Measurements from ENCODE around the gene RAD54L. TPM values are rescaled to one million over a fixed set of nuclear protein-coding genes. Genes with fewer than 3 reads are reported as not detected.
"Not testable (repeated sequence)": the region's sequence is repeated elsewhere in the genome, so short reads cannot be mapped to it uniquely, and the experiment has no call there.

Gene RAD54L
- polyA plus RNA-seq, 4 donors, result 10.8 to 16.3 (median 13.4) TPM

DNA sequence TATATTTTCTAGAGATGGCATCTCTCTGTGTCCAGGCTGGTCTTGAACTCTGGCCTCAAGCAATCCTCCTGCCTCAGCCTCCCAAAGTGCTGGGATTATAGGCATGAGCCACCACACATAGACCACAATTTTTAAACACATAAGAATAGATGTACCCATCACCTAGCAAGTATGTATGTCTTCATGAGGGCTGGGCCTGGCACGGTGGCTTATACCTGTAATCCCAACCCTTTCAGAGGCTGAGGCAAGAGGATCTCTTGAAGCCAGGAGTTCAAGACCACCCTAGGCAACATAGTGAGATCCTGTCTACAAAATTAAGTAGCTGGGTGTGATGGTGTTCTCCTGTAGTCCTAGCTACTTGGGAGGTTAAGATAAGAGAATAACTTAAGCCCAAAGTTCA, 69.8 kb downstream of the RAD54L start:
- no peak for DNase-seq (ENCODE audit: low read depth in 4 of 4, low spot score in 2 of 4)

DNA sequence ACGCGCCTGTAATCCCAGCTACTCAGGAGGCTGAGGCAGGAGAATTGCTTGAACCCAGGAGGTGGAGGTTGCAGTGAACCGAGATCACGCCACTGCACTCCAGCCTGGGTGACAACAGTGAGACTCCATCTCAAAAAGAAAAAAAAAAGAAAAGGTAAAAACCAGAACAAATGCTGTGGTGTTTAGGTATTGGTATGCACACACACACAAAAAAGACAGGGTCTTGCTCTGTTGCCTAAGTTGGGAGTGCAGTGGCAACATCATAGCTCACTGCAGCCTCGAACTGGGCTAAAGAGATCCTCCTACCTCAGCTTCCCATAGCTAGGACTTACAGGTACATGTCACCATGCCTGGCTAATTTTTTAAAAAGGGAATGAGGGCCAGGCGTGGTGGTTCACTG, 71.7 kb downstream of the RAD54L start:
- DNase-seq (ENCODE audit: low read depth in 4 of 4, low spot score in 2 of 4), result not testable (repeated sequence)

DNA sequence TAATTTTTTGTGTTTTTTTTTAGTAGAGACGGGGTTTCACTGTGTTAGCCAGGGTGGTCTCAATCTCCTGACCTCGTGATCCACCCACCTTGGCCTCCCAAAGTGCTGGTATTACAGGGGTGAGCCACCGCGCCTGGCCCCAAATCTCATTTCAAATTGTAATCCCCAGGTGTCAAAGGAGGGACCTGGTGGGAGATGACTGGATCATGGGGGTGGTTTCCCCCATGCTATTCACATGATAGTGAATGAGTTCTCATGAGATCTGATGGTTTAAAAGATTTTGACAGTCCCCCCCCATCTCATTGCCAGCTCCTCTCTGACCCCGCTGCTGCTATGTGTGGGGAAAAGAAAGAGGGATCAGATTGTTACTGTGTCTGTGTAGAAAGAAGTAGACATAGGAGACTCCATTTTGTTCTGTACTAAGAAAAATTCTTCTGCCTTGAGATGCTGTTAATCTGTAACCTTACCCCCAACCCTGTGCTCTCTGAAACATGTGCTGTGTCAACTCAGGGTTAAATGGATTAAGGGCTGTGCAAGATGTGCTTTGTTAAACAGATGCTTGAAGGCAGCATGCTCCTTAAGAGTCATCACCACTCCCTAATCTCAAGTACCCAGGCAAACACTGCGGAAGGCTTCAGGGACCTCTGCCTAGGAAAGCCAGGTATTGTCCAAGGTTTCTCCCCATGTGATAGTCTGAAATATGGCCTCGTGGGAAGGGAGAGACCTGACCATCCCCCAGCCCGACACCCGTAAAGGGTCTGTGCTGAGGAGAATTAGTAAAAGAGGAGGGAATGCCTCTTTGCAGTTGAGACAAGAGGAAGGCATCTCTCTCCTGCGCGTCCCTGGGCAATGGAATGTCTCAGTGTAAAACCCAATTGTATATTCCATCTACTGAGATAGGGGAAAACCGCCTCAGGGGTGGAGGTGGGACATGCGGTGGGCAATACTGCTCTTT, 72.7 kb downstream of the RAD54L start:
- DNase-seq (ENCODE audit: low read depth in 4 of 4, low spot score in 2 of 4), result not testable (repeated sequence)

DNA sequence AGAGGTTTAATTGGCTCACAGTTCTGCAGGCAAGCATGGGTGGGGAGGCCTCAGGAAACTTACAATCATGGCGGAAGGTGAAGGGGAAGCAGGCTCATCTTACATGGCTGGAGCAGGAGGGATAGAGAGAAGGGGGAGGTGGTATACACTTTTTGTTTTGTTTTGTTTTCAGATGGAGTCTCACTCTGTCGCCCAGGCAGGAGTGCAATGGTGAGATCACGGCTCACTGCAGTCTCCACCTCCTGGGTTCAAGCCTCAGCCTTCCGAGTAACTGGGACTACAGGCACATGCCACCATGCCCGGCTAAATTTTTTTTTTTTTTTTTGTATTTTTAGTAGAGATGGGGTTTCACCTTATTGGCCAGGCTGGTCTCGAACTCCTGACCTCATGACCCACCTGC, 74.6 kb downstream of the RAD54L start:
- not testable (repeated sequence) for DNase-seq (ENCODE audit: low read depth in 4 of 4, low spot score in 2 of 4)

DNA sequence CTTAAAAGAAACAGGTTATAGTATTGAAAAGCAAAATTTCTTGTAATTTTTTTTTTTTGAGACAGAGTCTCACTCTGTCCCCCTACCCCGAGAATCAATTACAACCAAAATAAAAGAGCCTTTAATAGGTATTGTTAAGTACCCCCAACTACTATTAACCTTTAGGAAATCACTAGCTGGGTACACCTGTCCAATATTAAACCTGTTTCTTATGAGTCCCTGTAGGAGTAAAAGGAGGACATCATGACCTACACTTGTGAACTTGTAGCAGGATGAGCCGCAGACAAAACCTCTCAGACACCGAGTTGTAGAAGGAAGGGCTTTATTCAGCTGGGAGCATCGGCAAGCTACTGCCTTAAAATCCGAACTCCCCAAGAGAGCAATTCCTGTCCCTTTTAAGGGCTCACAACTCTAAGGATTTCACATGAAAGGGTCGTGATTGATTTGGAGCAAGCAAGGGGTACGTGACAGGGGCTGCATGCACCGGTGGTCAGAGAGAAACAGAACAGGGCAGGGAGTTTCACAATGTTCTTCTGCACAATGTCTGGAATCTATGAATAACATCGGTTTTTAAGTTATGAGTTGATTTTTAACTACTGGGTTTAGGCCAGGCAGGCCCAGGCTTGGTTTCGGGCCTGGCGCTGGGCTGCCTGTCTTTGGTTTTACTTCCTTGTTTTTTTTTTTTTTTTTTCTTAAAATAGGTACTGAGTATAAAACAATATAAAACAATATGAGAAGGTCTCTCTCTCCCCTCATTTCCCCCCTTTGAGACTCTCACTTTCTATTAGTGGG, 77.9 kb downstream of the RAD54L start:
- not testable (repeated sequence) for DNase-seq (ENCODE audit: low read depth in 4 of 4, low spot score in 2 of 4)

Other genes with a start within 250 kb of the RAD54L start
- 10 to 100 TPM; 24.6 to 32.8 (median 27.4) TPM for gene PIK3R3, start 115.1 kb upstream of the RAD54L start, polyA plus RNA-seq (ENCODE audit: insufficient read length in 4 of 4)
- 10 to 100 TPM; 65.6 to 99.6 (median 80.7) TPM for gene TSPAN1, start 72.7 kb upstream of the RAD54L start, polyA plus RNA-seq (ENCODE audit: insufficient read length in 4 of 4)
- gene P3R3URF, start 71.3 kb upstream of the RAD54L start, polyA plus RNA-seq (ENCODE audit: insufficient read length in 4 of 4), result not detected
- gene POMGNT1, start 49.3 kb upstream of the RAD54L start, polyA plus RNA-seq (ENCODE audit: insufficient read length in 4 of 4), result 10 to 100 TPM; 70.0 to 94.5 (median 84.7) TPM
- gene LURAP1, start 44.4 kb upstream of the RAD54L start, polyA plus RNA-seq (ENCODE audit: insufficient read length in 4 of 4), result 1 to 10 TPM; 3.1 to 6.5 (median 4.2) TPM
- 10 to 100 TPM; 75.6 to 99.0 (median 91.7) TPM for gene LRRC41, start 55.9 kb downstream of the RAD54L start, polyA plus RNA-seq (ENCODE audit: insufficient read length in 4 of 4)
- 100 to 1,000 TPM; 354 to 478 (median 418) TPM for gene UQCRH, start 55.9 kb downstream of the RAD54L start, polyA plus RNA-seq (ENCODE audit: insufficient read length in 4 of 4)
- 10 to 100 TPM; 23.8 to 30.7 (median 27.4) TPM for gene NSUN4, start 93.0 kb downstream of the RAD54L start, polyA plus RNA-seq (ENCODE audit: insufficient read length in 4 of 4)
- gene FAAH, start 146.6 kb downstream of the RAD54L start, polyA plus RNA-seq (ENCODE audit: insufficient read length in 4 of 4), result 10 to 100 TPM; 16.9 to 31.8 (median 26.7) TPM
- gene DMBX1, start 242.1 kb downstream of the RAD54L start, polyA plus RNA-seq (ENCODE audit: insufficient read length in 4 of 4), result under 1 TPM in 1 of 4 donors, not detected in 3; 0.09 TPM